ENCODE results near the gene FHL2.
"Not testable (repeated sequence)": the region's sequence is repeated elsewhere in the genome, so short reads cannot be mapped to it uniquely, and the experiment has no call there.

Gene FHL2

DNA sequence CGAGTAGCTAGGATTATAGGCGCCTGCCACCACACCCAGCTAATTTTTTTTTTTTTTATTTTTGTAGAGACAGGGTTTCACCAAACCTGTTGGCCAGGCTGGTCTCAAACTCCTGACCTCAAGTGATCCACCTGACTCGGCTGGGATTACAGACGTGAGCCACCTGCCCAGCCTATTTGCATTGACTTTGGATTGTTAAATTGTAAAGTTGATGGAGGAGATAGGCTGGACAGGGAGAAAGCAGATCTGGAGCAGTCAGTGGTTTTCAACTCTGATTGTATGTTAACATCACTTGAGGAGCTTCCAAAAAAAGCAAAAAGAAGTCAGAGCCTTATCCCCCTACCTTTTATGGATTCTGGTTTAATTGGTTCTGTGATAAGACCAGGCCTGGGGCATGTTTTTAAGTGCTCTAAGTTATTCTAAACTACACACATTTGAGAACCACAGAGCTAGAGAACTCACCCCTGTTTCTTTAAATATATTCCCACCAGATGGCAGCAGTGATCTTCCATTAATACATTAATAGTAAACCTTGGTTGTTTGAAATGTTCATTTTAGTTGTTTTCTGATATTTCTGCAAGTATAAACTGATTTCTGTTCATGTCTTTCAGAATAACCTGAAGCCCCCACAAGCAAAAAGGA is 54.0 kb downstream of the FHL2 start:
- no peak for DNase-seq (ENCODE audit: low read depth, low spot score)

- no peak for DNase-seq (ENCODE audit: low read depth, low spot score)
Measured at GRCh38 chr2:105339414-105339813, 59.4 kb downstream of the FHL2 start.

DNA sequence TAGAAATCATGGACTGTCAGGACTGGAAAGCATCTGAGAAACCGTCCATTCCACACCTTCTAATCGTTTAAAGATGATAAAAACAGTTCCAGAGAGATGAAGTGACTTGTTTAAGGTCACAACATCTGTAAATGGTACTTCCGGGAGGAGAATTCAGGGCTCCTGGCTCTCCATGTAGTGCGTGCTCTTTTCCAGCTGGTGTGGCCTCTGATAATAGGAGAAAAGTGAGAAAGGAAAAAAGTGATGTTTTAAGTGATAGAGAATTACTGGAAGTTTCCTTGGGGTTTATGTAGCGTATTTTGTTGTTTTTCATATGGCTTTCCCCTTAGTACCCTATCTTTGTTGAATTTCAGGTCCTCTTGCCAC is 60.8 kb downstream of the FHL2 start:
- no peak for DNase-seq (ENCODE audit: low read depth, low spot score)

DNA sequence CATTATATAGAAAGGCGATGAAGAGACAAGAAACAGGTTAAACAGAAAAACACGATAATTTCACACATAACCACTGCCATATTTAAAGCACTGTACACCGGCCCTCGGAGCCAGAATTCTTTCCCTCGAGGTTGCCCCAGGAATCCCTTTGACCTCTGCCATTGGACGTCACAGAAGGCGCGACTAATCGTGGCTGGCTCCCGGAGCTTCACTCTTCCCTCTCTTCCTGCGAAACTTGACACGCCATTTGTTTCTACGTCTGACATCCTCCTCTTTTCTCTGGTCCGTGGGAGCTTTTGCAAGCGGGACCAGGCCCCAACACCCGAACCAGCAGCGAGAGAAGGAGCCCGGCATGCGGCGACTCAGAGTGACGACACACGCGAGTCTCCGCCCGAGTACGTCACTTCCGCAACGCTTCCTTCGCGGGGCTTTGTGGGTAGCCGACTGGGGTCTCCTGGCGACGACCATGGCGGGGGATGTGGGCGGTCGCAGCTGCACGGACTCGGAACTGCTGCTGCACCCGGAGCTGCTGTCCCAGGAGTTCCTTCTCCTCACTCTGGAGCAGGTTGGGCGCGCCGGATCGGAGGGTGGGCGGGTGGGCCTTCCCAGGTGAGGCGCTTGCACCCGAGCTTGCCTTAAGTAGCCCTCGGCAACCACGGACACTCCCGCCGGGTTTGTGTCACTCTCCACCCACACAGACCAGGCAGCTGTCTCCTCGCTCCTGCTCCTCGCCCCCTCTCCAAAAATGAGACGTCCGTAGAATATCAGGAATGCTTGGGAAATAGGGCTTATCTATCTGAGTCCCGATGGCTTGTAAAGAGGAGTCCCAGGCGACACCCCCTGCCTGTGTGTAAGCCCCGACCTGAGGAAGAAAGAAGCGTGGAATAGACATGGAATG is 61.5 kb downstream of the FHL2 start, which contains the start of gene C2orf49:
Gene C2orf49 (plus strand): TSS at position 419 of the 898 bp plus-strand sequence. CDS start 48 bp downstream, at position 467.
- DNase-seq (ENCODE audit: low read depth, low spot score): peak; percentile 94

DNA sequence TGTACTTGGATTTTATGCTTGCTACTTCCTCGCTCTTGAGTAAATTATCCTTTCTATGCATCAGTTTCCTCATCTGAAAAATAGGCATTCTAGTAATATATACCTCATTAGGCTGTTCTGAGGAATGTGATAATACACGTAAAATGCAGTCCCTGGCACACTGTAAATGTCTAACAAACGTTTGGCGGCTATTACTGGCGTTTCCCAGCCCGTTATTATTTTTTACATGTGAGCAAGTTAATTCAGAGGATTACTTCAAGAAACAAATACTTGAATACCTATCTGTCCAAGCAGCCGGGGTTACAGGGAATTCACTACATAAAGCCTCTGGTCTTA is 62.1 kb downstream of the FHL2 start:
- no peak for DNase-seq (ENCODE audit: low read depth, low spot score)

GRCh38 chr2:105335469-105335868 is 63.4 kb downstream of the FHL2 start:
- DNase-seq (ENCODE audit: low read depth, low spot score): no peak

DNA sequence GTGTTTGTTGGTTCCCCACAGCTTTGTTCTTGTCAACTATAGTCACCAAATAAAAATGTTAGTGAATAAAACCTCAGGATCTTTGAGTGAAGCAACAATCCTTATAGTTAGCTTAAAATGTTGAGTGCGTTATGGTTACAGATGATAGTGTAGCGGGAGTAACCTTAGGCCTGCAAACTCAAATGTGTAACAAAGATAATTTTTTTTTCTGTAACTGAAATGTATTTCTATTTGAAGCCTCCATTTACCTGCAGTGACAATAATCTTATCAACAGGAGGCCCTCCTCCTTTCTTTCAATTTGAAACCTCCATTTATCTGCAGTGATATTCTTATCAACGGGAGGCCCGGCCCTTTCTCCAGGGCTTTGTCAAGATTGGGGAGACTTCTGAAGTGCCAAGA is 64.6 kb downstream of the FHL2 start:
- DNase-seq (ENCODE audit: low read depth, low spot score): no peak

DNA sequence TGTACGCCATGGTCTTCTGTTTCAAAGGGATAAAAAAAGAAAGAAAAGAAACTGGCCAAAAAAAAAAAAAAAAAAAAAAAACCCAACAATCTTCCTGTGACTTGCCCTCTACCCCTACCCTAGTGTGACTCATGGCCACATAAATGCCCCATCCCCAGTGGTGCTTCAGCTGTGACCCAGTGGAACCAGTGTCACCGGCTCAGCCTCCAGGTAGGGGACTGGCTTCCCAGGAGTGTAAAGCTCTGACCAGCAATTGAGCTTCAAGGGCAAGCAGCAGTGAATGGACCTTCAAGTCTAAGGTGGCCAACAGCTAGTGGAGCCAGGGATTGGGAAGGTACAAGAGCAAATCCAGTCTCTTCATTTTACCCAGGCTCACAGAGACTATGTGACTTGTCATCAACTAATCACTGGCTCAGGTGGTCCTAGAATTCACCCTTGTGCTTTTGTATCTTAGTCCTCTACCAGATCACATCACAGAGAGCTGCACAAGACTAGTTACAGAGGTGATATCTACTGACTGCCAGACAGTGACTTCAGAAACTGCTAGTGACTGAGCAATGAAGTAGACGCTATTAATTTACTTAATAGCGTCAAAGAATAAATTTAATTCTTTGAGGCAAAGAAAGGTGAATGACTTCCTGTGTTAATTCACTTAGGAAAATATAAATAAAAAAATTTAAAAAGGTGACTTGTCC is 68.0 kb downstream of the FHL2 start:
- no peak for DNase-seq (ENCODE audit: low read depth, low spot score)

DNA sequence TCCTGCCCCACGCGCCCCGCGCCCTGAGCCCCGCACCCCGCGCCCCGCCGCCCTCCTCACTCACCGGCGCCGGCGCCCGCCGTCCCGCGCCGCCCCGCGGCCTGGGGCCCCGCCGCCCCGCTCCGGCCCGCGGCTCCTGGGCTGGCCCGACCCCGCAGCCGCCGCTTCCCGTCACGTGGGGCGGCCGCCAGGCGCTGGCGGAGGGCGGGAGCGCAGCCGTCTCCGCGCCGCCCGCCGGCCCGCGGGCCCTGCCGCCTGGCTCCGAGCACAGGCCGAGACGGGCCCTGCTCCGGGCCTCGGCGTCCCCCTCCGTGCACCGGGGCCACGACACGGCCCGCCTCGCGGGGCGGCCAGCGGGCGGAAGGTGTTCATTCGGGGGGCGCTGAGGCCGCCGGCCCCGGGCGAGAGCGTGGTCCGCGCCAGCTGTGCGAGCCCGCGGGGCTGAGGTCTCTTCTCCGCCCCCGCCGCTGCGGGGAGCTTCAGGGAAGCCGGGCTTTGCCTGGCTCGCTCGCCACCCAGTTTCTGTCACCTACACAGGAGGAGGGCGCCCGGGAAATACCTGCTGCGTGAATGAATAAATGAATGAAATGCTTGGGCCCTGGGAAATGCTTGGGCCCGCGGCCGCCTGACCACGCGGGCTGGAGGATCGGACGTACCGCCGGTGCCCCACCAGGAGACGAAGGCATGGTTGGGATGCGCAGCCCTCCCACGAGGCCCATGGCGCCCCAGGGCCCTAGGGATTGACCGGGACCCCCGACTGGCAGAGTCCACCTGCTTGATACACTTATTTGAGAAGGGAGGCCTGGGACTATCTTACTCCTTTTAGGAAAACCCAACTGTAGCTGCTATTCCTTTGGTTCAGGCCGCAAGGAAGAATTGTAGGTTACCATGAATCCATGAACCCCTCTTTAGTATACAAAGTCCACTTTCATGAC is 69.0 kb downstream of the FHL2 start, which contains the start of gene TGFBRAP1:
Gene TGFBRAP1 (minus strand): TSS at position 175 of the 935 bp plus-strand sequence. CDS start 21,434 bp downstream, outside the sequence.
- peak; percentile 56 for DNase-seq (ENCODE audit: low read depth, low spot score)

DNA sequence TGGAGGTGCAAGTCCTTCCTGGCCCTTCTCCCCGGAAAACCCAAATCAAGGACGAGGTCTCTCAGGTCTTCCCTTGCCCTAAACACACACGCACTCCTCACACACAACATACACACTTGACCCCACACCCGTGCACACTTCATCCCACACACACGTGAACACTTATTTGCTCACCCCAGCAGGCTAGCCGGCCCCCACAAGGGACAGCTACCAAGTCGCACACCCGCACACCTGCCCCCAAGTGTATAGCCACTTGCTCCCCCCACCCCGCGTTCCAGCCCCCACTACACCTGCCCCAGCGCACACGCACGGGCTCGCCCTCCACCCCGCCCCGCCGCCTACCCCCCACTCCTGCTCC is 69.7 kb downstream of the FHL2 start:
- no peak for DNase-seq (ENCODE audit: low read depth, low spot score)

GRCh38 chr2:105328281-105329196 is 70.3 kb downstream of the FHL2 start:
- no peak for DNase-seq (ENCODE audit: low read depth, low spot score)

DNA sequence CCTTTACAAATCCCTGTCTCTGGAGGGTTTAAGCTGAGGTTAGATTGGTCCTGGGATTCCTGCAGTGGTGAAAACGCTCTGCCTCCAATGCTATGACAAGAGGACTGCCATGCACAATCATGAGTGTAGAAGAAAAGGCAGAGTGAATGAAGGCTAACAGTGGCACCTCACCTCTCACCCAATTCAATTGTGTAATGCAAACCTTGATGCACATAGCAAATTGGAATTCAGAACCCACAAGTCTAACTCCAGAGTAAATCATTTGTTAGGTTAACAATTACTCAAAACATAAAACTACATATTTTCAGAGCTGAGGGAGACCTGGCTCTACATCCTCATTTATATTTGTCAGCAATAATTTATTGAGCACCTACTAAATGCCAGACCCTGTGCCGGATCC is 71.2 kb downstream of the FHL2 start:
- no peak for DNase-seq (ENCODE audit: low read depth, low spot score)

GRCh38 chr2:105327271-105327670 is 71.6 kb downstream of the FHL2 start:
- DNase-seq (ENCODE audit: low read depth, low spot score): not testable (repeated sequence)

- no peak for DNase-seq (ENCODE audit: low read depth, low spot score)
Measured at GRCh38 chr2:105325389-105325963, 73.4 kb downstream of the FHL2 start.

- DNase-seq (ENCODE audit: low read depth, low spot score): no peak
Measured at GRCh38 chr2:105324732-105325131, 74.1 kb downstream of the FHL2 start.

DNA sequence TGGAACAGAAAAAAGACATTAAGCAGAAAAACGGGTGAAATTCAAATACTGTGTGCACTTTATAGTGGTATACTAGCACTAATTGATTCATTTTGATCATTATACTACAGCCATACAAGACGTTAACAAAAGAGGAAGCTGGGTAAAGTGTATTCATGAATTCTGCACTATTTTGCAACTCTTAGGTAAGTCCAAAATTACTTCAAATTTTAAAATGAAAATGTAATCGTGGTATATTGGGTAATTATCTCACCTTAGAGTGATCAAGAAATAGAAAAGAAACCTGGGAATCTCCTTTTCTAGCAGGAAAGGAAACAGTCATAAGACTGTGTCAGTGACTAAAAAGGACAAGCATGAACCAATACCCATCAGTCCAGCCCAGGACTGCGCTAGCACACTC is 74.8 kb downstream of the FHL2 start:
- no peak for DNase-seq (ENCODE audit: low read depth, low spot score)

GRCh38 chr2:105323111-105323510 is 75.7 kb downstream of the FHL2 start:
- DNase-seq (ENCODE audit: low read depth, low spot score): no peak

DNA sequence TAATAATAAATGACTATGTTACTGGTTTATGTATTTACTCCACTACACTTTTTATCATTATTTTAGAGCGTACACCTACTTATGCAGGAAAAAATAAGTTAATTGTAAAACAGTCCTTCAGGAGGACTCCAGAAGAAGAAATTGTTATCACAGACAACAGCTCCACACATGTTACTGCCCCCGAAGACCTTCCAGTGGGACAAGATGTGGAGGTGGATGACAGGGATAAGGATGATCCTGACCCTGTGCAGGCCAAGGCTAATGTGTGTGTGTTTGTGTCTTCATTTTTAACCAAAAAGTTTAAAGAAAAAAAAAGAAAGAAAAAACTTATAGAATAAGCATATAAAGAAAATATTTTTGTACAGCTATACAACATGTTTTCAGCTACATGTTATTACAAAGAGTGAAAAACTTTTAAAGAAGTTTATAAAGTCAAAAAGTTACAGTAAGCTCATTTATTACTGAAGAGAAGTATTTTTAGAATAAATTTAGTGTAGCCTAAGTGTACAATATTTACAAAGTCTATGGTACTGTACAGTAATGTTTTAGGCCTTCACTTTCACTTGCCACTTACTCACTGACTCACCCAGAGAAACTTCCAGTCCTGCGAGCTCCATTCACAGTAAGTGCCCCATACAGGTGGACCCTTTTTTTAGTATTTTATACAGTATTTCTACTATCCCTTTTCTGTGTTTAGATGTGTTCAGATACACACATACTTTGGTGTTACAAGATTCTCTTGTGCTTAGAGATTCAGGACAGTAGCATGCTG is 76.8 kb downstream of the FHL2 start:
- DNase-seq (ENCODE audit: low read depth, low spot score): no peak

DNA sequence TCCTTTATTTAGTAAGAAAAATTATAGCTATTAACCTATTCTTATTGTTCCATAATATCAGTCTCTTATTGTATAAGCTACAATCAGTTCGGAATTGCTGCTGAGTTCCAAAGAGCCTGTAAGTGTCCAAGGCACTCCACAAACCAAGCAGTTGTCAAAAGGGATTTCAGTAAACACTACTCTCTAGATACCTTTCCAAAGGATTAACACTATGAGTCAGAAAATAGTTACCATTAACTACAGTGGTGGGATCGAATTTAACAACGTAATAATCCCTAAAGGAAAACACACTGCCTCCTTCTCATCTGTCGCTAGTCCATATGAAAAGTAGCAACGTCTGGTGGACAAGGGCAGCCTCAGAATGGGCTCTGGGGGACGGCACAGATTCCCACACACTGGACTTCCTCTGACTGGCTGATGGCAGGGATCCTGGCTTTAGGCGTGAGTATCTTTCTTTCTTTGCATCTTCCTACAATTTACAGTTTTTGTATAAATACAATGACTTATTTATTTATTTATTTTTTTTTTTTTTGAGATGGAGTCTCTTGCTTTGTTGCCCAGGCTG is 78.1 kb downstream of the FHL2 start:
- DNase-seq (ENCODE audit: low read depth, low spot score): no peak

All from ELF-1 (cell line).